T-helper 1 cell (primary cell): ENCODE data around the gene KRTAP10-8.
"Not testable (repeated sequence)": the region's sequence is repeated elsewhere in the genome, so short reads cannot be mapped to it uniquely, and the experiment has no call there.

Experiments used
- DNase-seq, 5 donors: peaks; one replicate each; pipeline ENCODE4 v3.0.0-alpha.2; 2012 to 2020
- total RNA-seq, 4 donors: gene quantifications; one replicate each; lab custom pipeline; 2026; lab: John Stamatoyannopoulos, UW

Gene KRTAP10-8, protein sequence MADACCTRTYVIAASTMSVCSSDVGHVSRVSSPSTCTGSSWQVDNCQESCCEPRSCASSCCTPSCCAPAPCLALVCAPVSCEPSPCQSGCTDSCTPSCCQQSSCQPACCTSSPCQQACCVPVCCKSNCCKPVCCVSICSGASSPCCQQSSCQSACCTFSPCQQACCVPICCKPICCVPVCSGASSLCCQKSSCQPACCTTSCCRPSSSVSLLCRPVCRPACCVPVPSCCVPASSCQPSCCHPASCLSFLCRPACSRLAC
- 0 reads per million in 4 donors for total RNA-seq

DNA sequence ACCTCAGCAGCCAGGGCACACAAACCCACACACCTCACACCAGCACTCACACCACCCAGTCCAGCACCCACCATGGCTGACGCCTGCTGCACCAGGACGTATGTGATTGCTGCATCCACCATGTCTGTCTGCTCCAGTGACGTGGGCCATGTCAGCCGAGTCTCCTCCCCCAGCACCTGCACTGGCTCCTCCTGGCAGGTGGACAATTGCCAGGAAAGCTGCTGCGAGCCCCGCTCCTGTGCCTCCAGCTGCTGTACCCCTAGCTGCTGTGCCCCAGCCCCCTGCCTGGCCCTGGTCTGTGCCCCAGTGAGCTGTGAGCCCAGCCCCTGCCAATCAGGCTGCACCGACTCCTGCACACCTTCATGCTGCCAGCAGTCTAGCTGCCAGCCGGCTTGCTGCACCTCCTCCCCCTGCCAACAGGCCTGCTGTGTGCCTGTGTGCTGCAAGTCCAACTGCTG, at the start of gene KRTAP10-8:
Gene KRTAP10-8, plus strand, starts transcription at position 51 of the 458 bp plus-strand sequence. Its CDS starts 22 bp downstream, at position 73.
- no peak for DNase-seq

DNA sequence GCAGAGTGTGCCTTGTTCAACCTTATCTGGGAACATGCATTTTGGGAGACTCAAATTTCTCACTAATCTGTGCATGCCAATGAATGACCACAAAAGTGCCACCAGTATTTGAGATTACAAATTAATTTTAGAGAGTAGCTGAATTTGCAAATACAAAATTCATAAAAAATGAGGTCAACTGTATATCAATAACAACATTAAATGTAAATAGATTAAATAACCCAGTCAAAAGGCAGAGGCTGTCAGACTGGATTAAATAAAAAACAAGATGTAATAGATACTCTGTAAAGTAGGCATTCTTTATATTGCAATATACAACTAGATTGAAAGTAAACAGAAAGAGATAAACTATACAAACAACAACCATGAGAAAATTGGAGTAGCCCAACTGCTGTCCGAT, 47.8 kb upstream of the KRTAP10-8 start:
- no peak for DNase-seq

DNA sequence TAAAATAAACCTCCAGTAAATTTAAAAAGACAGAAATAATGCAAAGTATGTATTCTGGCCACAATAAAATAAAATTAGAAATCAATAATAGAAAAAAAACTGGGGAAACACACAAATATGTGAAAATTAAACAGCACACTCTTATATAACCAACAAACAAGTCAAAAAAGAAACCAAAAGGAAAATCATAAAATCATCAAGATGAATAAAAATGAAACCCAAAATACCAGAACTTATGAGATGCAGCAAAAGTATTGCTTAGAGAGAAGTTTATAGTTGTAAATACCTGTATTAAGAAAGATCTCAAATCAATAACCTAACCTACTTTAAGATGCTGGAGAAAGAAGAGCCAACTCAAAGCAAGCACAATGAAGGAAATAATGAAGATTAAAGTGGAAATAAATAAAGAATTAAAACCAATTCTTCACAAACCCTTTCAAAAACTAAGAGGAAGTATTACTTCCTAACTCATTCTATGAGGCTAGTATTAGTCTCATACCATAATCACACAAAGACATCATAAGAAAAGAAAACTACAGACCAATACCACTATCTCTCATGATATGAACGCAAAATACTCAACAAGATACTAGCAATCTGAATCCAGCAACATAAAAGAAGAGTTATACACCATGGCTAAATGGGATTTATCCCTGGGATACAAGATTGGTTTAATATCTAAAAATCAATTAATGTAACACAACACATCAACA, 46.8 kb upstream of the KRTAP10-8 start:
- peak in 1 of 5 donors; percentile 7 for DNase-seq

DNA sequence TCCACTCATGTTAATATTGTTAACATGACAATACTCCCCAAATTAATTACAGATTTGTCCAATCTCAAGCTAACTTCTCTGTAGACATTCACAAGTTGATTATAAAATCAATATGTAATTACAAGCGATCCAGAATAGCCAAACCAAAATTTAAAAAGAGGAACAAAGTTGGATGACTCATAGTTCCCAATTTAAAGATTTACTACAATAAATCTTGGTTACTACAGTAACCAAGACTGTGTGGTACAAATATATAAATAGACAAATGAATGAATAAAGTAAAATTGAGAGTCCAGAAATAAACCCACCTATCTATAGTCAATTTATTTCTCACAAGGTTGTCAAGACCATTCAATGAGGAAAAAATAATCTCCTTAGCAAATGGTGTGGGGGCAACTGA, 45.5 kb upstream of the KRTAP10-8 start:
- no peak for DNase-seq

DNA sequence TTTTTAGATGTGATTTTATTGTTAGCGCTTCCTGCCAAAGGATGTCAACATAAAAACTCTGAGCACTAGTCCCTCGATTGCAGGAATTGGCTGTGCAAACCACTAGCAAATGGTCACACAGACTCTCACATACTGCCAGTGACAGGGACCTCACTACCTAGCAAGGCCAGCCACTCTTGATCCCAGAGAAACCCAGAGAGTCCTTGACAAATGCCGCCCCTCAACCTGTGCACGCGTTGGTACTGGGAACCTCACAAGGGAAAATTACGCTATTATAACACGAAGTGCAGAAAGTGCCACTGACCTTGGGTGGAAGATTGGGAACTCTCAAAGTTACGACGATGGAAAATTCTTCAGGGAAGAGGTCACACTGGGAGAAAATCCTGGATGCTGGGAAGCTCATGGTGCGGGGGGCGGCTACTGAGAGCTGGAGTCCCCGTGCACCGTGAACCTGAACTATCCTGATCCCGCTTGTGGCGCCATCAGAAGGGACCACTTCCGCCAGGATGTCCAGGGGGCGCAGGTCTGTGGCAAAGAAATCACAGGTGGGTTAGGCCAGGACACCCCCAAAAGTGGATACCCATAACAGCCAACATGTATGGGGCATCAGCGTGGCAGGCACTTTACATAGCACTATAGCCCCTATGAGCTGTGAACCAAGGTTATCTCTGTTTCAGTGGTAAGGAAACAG, 44.3 kb upstream of the KRTAP10-8 start:
- no peak for DNase-seq

DNA sequence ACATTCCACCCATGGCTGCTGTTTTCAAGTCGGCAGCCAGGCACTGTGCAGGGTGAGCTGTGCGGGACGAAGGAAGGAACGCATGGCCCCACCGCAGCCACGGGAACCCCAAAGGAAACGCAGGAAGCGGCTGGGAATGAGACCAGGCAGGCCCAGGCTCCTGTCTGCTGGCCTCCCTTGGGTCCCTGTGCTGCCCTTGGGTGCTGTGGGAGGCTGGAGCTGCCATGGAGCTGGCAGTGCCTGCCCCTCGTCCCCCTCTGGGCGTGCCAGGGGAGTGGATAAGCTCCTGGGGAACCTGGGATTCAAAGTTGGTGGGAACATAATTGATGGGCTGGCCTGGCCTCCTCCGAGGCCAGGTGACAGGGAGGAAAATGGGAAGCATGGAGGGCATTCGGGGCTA, 43.6 kb upstream of the KRTAP10-8 start:
- no peak for DNase-seq

DNA sequence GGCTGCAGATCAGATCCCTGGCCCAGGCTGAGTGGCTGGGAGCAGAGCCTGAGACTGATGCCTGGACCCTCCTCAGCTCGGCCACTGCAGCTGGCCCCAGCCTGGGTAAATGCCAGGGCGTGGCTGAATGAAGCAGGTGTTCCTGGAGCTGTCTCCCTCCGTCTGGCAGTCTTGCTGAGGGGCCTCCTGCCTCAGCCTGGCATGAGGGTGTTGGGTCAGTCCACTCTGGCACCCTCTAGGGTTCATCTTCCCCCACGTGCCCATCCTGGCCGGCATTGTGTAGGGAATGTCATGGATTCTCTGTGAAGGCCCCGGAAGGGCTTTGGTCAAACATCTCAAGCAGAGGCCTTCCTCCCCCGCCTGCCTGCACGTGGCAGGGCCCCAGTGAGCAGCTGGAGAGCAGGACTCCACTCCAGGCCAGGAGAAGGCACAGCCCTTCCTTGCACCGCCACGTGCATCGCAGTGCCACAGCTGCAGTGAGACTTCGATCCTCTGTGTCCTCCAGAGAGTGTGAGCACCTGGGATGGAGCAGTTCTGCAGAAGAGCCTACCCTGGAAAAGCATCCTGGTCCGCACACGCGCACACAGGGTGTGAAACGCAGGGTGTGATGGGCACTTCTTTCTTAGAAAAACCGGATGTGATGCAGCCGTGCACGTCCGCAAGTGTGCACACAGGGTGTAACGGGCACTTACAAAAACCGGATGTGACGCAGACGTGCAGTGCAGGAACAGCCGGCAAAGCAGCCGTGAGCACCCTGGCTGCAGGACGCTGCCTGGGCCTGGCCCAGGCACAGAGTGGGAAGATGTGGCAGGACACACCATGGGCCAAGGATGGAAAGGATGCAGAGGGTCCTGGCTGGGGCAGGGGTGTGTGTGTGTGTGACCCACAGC, 43.0 kb upstream of the KRTAP10-8 start:
- peak in 1 of 5 donors; percentile 10 for DNase-seq

DNA sequence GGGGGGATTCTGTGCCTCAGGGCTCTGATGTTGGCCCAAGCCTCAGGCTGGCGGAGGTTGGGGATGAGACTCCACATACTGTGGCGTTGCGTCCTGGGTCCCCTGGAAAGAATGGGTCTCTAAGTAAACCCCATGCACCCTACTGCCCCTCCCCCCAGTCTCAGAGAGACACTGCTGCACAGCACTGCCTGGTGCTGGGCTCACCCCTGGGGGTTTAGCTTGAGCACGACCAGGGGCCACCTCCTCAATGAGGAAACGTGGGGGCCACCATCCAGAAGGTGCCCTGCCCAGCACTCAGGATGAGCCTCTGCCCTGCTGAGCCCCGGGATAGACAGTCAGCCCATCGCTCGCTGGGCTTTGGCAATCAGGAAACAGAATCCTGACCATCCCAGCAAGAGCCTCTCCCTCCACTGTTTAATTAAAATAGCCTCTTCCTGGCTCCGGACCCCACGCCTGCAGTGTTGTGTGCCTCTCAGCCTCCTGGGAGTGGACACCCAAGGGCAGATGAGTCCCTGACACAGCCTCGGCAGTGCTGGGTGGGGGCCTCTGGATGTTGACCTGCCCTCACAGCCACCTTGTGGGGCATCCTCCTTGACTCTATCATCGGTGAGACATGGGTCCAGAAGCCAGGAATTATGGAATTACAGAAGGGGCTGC, 41.9 kb upstream of the KRTAP10-8 start:
- no peak for DNase-seq

DNA sequence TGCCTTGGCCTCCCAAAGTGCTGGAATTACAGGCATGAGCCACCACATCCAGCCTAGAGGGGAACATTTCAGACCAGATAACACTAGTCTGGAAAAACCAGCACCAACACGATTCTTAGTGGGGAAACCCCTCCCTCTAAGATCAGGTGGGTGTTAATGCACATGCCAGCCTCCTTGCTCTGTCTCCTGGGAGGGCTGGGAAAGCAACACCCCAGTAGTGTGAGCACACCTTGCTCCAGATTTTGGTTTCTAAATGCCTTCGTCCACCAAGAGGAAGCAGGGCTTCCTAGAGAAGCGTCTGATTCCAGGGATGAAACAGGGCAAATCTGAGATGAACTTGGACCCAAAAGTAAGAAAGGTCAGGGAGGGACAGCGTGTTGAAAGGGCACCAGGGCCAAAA, 40.6 kb upstream of the KRTAP10-8 start:
- DNase-seq = no peak

DNA sequence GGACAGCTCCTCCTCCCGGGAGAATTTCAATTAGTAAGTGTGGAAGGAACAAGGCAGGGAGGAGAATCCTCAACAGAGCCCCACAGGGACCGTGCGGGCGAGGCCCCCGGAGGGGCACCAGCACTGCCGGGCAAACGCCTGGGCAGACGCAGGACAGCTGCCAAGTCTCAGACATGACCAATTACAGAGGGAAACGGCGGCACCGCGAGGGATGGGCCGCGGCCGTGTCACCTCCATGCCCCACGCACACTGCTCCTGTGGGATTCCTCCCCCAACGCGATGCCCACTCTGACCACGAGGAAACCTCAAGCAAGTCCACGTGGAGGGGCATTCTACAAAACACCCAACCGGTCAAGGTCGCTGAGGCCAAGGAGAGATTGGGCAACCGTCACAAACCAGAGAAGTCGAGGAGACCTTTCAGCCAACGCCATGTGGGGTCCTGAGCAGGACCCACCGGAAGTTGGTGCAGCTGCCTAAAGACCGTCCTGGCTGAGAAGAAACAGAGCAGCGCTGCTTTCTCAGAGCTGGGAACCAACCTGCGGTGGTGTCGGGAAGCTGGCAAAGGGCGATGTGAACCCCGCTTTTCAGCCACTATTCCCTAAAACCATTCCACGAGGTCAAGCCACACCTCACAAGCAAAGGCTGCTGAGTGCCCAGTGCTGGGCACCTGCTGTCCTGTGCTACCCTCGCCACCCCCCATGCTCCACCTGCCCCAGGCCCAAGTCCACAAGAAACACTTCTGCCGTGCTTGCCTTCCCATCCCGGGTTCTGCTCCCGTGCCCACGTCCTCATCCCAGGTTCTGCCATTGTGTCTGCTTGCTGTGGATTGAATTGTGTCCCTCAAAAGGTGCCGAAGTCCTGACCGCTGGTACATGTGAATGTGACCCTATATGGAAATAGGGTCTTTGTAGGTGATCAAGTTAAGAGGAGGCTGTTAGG, 39.8 kb upstream of the KRTAP10-8 start:
- DNase-seq = no peak

DNA sequence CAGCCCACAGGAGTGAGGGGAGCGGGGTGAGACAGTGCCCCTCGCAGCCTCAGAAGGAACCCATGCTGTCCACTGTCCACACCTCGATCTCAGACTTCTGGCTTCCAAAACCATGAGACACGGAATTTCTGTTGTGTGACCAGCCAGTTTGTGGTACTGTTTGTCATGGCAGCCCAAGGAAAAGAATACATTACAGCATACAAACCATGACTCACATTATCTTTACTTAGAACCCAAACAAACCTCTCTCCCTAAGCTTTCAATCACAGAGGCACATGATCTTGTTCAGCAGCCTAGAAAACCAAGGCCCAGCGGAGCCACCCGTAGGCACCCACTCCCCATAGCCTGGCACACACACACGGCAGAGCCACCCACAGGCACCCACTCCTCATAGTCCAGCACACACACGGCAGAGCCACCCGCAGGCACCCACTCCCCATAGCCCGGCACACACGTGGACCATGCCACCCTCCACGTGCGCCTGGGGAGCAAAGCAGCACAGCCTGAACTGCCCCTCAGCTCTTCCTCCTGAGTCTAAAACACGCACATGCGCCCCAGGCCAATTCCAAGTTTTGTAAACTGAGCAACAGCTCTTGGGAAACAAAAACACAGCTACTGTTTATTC, 38.8 kb upstream of the KRTAP10-8 start:
- no peak for DNase-seq

DNA sequence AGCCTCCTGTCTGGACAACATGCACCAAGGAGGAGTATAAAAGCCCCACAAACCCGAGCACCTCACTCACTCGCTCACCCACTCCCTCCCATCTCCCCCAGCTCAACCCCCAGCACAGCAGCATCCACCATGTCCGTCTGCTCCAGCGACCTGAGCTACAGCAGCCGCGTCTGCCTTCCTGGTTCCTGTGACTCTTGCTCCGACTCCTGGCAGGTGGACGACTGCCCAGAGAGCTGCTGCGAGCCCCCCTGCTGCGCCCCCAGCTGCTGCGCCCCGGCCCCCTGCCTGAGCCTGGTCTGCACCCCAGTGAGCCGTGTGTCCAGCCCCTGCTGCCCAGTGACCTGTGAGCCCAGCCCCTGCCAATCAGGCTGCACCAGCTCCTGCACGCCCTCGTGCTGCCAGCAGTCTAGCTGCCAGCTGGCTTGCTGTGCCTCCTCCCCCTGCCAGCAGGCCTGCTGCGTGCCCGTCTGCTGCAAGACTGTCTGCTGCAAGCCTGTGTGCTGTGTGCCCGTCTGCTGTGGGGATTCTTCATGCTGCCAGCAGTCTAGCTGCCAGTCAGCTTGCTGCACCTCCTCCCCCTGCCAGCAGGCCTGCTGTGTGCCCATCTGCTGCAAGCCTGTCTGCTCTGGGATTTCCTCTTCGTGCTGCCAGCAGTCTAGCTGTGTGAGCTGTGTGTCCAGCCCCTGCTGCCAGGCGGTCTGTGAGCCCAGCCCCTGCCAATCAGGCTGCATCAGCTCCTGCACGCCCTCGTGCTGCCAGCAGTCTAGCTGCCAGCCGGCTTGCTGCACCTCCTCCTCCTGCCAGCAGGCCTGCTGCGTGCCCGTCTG, 38.0 kb upstream of the KRTAP10-8 start, which contains the start of gene KRTAP10-4:
Gene KRTAP10-4, plus strand, starts transcription at position 100 of the 827 bp plus-strand sequence. Its CDS starts 30 bp downstream, at position 130.
- not testable (repeated sequence) for DNase-seq

DNA sequence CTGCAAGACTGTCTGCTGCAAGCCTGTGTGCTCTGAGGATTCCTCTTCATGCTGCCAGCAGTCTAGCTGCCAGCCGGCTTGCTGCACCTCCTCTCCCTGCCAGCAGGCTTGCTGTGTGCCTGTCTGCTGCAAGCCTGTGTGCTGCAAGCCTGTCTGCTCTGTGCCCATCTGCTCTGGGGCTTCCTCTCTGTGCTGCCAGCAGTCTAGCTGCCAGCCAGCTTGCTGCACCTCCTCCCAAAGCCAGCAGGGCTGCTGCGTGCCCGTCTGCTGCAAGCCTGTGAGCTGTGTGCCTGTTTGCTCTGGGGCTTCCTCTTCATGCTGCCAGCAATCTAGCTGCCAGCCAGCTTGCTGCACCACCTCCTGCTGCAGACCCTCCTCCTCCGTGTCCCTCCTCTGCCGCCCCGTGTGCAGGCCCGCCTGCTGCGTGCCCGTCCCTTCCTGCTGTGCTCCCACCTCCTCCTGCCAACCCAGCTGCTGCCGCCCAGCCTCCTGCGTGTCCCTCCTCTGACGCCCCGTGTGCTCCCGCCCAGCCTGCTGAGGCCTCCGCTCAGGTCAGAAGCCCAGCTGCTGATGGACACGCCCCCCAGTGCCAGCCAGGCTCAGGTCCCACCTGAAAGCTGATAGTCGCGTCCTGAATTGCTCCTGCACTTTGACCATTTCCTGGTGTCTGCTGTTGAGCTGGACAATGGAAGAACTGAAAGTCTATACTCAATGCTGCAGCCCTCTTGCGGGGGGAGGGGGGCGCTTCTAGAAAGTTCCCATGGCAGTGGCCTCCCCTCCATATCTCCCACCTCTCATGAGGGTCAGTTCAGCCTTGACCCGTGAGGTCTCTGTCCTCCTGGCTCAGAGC, 37.2 kb upstream of the KRTAP10-8 start:
- DNase-seq = peak in 1 of 5 donors; percentile 19

DNA sequence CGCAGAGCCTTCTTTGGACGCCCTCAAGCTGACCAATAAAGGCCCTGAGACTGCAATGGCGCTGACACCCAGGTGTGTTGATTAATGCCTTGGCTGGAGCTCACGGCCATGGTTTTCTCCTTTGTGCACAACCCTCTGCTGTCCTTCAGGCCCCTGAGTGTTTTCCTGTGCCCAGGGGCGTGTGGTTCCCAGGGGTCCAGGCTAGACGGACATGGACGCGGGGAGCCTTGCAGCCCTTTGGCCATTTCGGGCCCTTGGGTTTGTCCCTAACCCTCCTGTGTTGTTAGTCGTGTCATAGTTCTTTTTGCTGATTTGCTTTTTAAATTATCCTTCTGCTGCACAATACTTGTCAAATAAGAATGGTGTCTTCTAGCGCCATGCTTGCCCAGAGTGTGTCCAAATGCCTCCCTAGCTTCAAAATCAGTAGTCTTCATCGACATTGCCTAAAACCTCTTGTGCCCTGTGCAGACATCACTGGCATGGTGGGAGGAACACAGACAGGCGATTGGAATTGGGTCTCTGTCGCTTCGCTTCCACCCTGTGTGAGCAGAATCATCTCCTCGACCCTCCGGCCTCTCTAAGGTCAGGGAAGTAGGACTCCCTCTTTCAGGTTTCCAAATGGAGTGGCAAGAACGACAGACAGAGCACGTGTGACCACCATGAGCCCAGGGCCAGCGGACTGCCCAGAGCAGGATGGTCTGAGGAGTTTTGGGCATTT, 36.4 kb upstream of the KRTAP10-8 start:
- no peak for DNase-seq

DNA sequence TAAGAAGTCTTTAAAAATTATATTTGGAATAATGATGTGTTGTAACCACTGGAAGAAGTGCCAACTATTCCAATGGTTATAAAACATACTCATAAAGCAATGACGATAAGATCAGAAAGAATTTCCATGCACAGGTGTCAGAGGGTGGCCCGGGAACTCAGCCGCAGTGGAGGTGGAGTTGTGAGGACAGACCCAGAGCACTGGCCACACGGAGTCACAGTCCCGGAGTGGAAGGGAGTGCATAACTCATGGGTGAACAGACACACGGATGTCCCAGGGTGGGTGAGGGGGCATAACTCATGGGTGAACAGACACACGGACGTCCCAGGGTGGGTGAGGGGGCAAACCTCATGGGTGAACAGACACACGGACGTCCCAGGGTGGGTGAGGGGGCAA, 35.9 kb upstream of the KRTAP10-8 start:
- DNase-seq = no peak

DNA sequence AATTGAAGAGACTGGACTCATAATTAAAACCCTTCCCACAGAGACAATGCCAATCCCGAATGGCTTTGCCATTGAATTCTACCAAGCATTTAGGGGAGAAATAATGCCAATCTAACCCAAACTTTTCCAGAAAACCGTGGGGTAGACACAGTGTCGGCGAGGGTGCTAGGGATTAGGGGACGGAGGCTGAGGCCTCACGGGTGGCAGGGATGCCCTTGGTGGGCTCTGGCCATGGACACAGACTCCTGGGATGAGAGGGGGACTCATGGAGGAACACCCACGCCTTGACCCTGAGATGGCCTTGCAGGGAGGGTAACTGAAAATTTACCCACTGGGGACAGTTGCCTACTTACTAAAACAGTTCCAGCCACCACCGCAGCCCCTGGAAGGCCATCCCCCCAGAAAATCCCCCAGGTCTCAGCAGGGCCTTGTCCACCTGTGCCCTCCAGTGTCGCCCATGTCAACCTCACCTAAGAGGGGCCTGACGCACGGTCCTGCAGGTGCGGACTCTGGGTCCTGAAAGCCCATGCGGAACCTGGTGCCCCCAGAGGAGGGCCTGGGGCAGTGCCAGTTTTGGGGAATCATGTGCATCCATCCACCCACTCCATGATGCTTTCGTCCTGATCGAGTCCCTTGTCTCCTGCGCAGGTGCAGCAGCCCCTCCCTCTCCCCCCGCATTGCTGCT, 33.4 kb upstream of the KRTAP10-8 start:
- no peak for DNase-seq
